Measurements from ENCODE around the gene VSNL1.

Gene VSNL1

GRCh38 chr2:17540093-17540812 is at the start of gene VSNL1:
Gene VSNL1 (plus strand): TSS chr2:17540696. CDS start chr2:17592075, 51,379 bp downstream.
- DNase-seq = no peak

- DNase-seq = no peak
Measured at GRCh38 chr2:17495590-17495989, 44.9 kb upstream of the VSNL1 start.

- DNase-seq = no peak
Measured at GRCh38 chr2:17497718-17498117, 42.8 kb upstream of the VSNL1 start.

- no peak for DNase-seq
Measured at GRCh38 chr2:17506736-17507616, 33.5 kb upstream of the VSNL1 start.

GRCh38 chr2:17515652-17516051 is 24.8 kb upstream of the VSNL1 start:
- DNase-seq = no peak

GRCh38 chr2:17517481-17518211 is 22.9 kb upstream of the VSNL1 start:
- no peak for DNase-seq

GRCh38 chr2:17518212-17519154 is 22.0 kb upstream of the VSNL1 start, which contains the start of gene RAD51AP2:
Gene RAD51AP2 (minus strand): TSS chr2:17518440. CDS start chr2:17518415, 25 bp downstream.
- DNase-seq = no peak

- no peak for DNase-seq
Measured at GRCh38 chr2:17519486-17519885, 21.0 kb upstream of the VSNL1 start.

GRCh38 chr2:17520761-17521160 is 19.7 kb upstream of the VSNL1 start:
- DNase-seq = no peak

GRCh38 chr2:17521621-17522020 is 18.9 kb upstream of the VSNL1 start:
- DNase-seq = no peak

- DNase-seq = no peak
Measured at GRCh38 chr2:17522303-17522702, 18.2 kb upstream of the VSNL1 start.

- DNase-seq = no peak
Measured at GRCh38 chr2:17529771-17530170, 10.7 kb upstream of the VSNL1 start.

- no peak for DNase-seq
Measured at GRCh38 chr2:17533546-17533945, 7.0 kb upstream of the VSNL1 start.

- DNase-seq = no peak
Measured at GRCh38 chr2:17536416-17536815, 4.1 kb upstream of the VSNL1 start.

GRCh38 chr2:17538022-17538843 is 2.3 kb upstream of the VSNL1 start:
- no peak for DNase-seq

- DNase-seq = no peak
Measured at GRCh38 chr2:17538844-17539554, 1.5 kb upstream of the VSNL1 start.

GRCh38 chr2:17539611-17540092 is 844 bp upstream of the VSNL1 start:
- no peak for DNase-seq

GRCh38 chr2:17540813-17541530 is 476 bp downstream of the VSNL1 start:
- DNase-seq = no peak

GRCh38 chr2:17541531-17541950 is 1.0 kb downstream of the VSNL1 start:
- no peak for DNase-seq

- DNase-seq = no peak
Measured at GRCh38 chr2:17542471-17542870, 2.0 kb downstream of the VSNL1 start.

Data from activated CD4-positive, CD25-positive, alpha-beta regulatory T cell treated with anti-CD3 and anti-CD28 coated beads, Interleukin-2, amount 50 U/mL, for 72 hours (primary cell).